Epidermal melanocyte (primary cell): ENCODE results near the gene ZNF516.
A peak's percentile ranks its signal among the peaks of the same experiment; 100 is the strongest.

Experiments
- DNase-seq: peaks from one replicate; pipeline ENCODE4 v3.0.0; 2011; ENCODE audit warnings: low spot score; ENCODE audit not compliant: insufficient read length

Gene ZNF516

GRCh38 chr18:76468345-76469304 lies 26.4 kb downstream of the ZNF516 start:
- no peak for DNase-seq

DNA sequence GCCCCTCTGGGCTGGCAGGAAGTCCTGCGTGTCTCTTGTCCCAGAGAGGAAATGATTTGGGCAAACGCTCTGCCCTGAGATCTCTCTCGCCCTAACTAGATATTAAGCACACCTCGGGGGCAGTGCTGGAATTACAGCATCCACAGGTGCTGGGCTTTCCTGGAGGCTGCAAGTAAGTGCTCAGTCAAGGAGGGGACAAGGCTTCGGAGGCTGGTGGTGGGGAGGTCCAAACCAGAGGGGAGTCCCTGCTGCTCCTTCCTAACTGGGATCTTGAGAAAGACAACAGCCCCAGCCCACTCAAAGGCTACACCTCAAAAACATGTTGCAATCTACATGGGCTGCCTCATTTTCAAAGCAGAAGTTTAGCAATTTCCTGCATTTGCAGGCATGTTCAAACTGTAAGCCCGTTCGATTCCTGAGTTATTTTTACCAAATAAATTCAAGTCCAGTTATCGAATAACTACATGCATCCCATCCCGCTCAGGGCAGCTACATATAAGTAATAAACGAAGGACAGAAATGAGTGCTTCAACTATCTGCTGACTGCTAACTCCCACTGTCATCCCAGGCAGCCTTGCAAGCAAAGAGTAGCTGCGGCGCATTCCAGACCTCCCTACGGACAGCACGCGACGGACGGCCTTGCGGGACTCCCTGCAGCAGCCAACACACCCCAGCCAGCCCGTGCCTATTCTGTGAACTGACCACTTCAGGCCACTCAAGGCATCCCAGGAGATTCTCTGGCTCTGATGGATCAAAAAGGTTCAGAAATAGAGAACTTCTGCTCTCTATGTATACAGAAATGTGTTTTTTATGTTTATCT lies 27.5 kb downstream of the ZNF516 start:
- DNase-seq = no peak

- no peak for DNase-seq
Measured at GRCh38 chr18:76466410-76466991, 28.5 kb downstream of the ZNF516 start.

- DNase-seq = no peak
Measured at GRCh38 chr18:76465630-76466409, 29.2 kb downstream of the ZNF516 start.

- no peak for DNase-seq
Measured at GRCh38 chr18:76464281-76465259, 30.5 kb downstream of the ZNF516 start.

GRCh38 chr18:76463872-76464271 lies 31.2 kb downstream of the ZNF516 start:
- DNase-seq = no peak

GRCh38 chr18:76463358-76463757 lies 31.7 kb downstream of the ZNF516 start:
- no peak for DNase-seq

GRCh38 chr18:76462326-76462694 lies 32.7 kb downstream of the ZNF516 start:
- no peak for DNase-seq

GRCh38 chr18:76461692-76462325 lies 33.2 kb downstream of the ZNF516 start:
- no peak for DNase-seq

DNA sequence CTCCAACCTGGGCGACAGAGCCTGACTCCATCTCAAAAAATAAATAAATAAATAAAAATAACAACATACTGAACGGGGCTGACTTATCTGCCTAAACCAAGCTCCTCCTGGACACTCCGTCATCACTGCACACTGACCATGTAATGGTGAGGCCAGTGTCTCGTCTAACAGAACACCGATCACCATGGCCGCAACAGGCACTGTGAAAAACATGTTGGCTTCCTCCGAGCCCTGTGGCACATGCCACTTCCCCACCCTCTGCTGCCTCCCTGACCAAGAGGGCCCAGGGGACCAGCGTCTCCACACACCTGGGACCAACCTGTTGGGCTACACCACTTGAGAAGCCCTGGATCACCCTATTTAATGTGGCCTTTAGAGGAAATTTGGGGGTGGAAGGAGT lies 33.9 kb downstream of the ZNF516 start:
- no peak for DNase-seq

GRCh38 chr18:76460482-76460881 lies 34.6 kb downstream of the ZNF516 start:
- DNase-seq = no peak

GRCh38 chr18:76459687-76460350 lies 35.2 kb downstream of the ZNF516 start:
- DNase-seq = peak; percentile 78

DNA sequence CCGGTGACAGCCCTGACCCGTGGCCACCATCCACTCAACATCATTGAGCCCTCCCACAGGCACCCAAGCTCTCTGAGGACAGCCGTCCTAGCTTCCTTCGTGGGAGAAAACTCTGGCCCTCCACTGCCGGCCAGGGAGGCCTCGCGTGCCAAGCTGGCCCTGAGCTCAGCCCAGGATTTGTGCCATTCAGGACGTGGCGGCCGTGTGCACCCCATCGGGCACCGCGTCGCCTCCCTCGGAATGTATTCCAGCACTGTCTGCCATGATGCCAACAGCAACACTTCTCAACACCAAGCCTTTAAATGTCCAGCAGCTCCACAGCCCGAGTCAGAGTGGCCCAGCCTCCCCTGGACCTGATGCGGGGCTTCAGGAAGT lies 35.7 kb downstream of the ZNF516 start:
- DNase-seq = no peak

- DNase-seq = no peak
Measured at GRCh38 chr18:76458522-76459311, 36.3 kb downstream of the ZNF516 start.

DNA sequence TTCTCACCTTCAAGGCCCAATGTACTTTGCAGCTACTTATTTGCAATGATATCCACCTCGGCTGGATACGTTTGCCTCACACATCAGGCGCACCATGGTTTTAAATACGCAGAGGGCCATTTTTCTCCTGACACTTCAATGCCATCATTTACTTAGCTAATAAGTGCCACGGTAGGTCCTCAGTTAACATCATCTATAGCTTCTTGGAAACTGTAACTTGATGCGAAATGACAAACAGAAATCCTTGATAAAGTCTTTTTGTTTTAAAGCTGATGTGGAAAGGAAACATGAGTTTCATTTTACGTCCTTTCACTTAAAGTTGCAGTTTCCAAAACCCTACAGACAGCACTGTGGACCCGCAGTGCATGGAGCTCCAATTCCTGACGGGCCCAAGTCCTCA lies 37.1 kb downstream of the ZNF516 start:
- no peak for DNase-seq

DNA sequence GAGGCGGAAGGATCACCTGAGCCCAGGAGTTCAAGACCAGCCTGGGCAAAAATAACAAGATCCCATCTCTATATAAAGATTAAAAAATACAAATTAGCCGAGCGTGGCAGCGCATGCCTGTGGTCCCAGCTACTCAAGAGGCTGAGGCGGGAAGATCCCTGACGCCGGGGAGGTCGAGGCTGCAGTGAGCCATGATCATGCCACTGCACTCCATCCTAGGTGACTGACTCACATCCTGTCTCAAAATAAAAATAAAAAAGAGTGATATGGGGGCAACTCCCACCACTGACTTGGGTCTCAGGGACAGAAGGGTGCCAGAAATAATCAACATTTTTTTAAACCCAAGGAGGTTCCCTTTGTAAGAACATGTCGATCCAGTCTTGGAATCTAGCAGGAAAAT lies 37.6 kb downstream of the ZNF516 start:
- DNase-seq = no peak

DNA sequence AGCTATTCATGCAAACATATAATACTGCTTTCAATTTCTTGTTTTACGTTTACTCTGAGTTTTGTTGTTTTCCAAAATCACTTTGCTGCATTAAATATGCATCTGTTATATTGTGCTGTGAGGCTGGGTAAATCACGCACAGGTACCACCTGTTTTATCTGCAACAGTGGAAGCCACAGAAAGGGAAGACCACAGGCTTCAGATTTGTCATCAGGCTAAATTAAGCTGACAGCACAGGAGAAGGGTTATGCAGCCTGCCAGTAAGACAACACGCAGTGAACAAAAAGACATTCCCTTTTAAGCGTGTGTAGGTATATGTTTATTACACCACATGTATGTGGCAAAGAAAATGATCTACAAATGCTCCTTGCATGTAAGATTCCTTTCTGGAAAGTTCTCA lies 38.2 kb downstream of the ZNF516 start:
- DNase-seq = no peak

GRCh38 chr18:76456018-76456750 lies 38.9 kb downstream of the ZNF516 start:
- no peak for DNase-seq
